Mucosa of descending colon (tissue), 3 donors: ENCODE measurements around the gene FOXL3. TPM values are rescaled to one million over a fixed set of nuclear protein-coding genes. Genes with fewer than 3 reads are reported as not detected.
A peak's percentile ranks its signal among the peaks of the same experiment; 100 is the strongest.
"Not testable (repeated sequence)": the region's sequence is repeated elsewhere in the genome, so short reads cannot be mapped to it uniquely, and the experiment has no call there.

Experiments used
- ATAC-seq: fragments of 200-7000 bp; cut with Tn5 transposase; one replicate; pipeline ENCODE4 v1.9.1; 2020; ENCODE audit warnings: mild to moderate bottlenecking, moderate library complexity
- DNase-seq, 3 donors: peaks; one replicate each; pipeline ENCODE4 v3.0.0-alpha.2; 2020
- H3K36me3 ChIP-seq: fragments of 200-600 bp; one replicate; pipeline ENCODE4 v1.8.0; 2021; ENCODE audit warnings: low read depth, mild to moderate bottlenecking
- H3K4me1 ChIP-seq: fragments of 200-600 bp; one replicate; pipeline ENCODE4 v1.8.0; 2021; ENCODE audit warnings: low read depth, mild to moderate bottlenecking
- H3K4me3 ChIP-seq: fragments of 200-600 bp; one replicate; pipeline ENCODE4 v1.8.0; 2021; ENCODE audit warnings: mild to moderate bottlenecking
- H3K9me3 ChIP-seq: fragments of 200-600 bp; one replicate; pipeline ENCODE4 v1.8.0; 2021; ENCODE audit warnings: mild to moderate bottlenecking
- CTCF ChIP-seq: fragments of 200-600 bp; IDR thresholded peaks from one replicate; pipeline ENCODE4 v1.8.0; 2022; ENCODE audit warnings: antibody characterized with exemption, mild to moderate bottlenecking
- intact Hi-C, 2 donors: fragments of 100-400 bp; cut with DNase I in 1 of 2; cut with micrococcal nuclease in 1 of 2; formaldehyde crosslinking; loops; one replicate each; pipeline versions ENCODE4 v1.11.0 to v1.11.1; 2022; cut with DNase I, micrococcal nuclease
- total RNA-seq, 3 donors: library from RNA; stranded (reverse); fragmentation: NEBNext Ultra II Directional in 2 of 3; extraction: Animal tissue kit (Norgen Biotek cat#: 25700) in 2 of 3; gene quantifications; one replicate each; pipeline versions ENCODE4 v1.2.1 to v1.2.4, GENCODE V29; 2021 to 2023
- donor health status: DM: no; HTN: no; CAD: no; lungs with moderate emphysema.
- donor health status: DM: no; HTN: no; CAD: no.
- donor health status: DM: no; HTN: yes; CAD: no.

FOXL3 gene
- total RNA-seq, 3 donors from 2014 or later: 0.43 TPM; not detected in 2

- DNase-seq: peak in 2 of 3 donors; percentile 39 to 46
- H3K4me1 ChIP-seq: peaks cover 16% of the 10 kb centered on the region
- H3K9me3 ChIP-seq: peaks cover 7% of the 10 kb centered on the region
- no peak for TF ChIP-seq CTCF
- no peaks in the 10 kb centered on the region for H3K36me3 ChIP-seq
- H3K4me3 ChIP-seq: no peak overlapping the region
- intact Hi-C loops: no loop called here
- ATAC-seq: no peak
Observed at GRCh38 chr7:259751-260405, 30.1 kb upstream of the FOXL3 start.

GRCh38 chr7:260441-261281, 29.3 kb upstream of the FOXL3 start:
- ATAC-seq (peak; percentile 87), DNase-seq (peak; percentile 83 to 86 (median 83))
- no peak for TF ChIP-seq CTCF
- Histone ChIP-seq H3K4me1 (peaks cover 16% of the 10 kb centered on the region), H3K36me3 (no peaks in the 10 kb centered on the region), H3K9me3 (peaks cover 7% of the 10 kb centered on the region), H3K4me3 (no peak overlapping the region)
- intact Hi-C loops: no loop called here

GRCh38 chr7:261341-262250, 28.4 kb upstream of the FOXL3 start:
- no peak for TF ChIP-seq CTCF
- DNase-seq (peak in 2 of 3 donors; percentile 38 to 55), ATAC-seq (no peak)
- intact Hi-C loops: no loop called here
- H3K36me3 ChIP-seq: no peaks in the 10 kb centered on the region
- H3K4me3 ChIP-seq: no peak overlapping the region
- H3K9me3 ChIP-seq: peaks cover 7% of the 10 kb centered on the region
- peaks cover 16% of the 10 kb centered on the region for H3K4me1 ChIP-seq

GRCh38 chr7:262251-262572, 27.8 kb upstream of the FOXL3 start:
- no peaks in the 10 kb centered on the region for H3K36me3 ChIP-seq
- peaks cover 7% of the 10 kb centered on the region for H3K9me3 ChIP-seq
- TF ChIP-seq CTCF: no peak
- H3K4me3 ChIP-seq: no peak overlapping the region
- ATAC-seq: no peak
- intact Hi-C loops: no loop called here
- peak in 1 of 3 donors; percentile 45 for DNase-seq
- H3K4me1 ChIP-seq: peaks cover 16% of the 10 kb centered on the region

- H3K36me3 ChIP-seq, ATAC-seq, H3K4me3 ChIP-seq, H3K9me3 ChIP-seq, intact Hi-C loops: not testable (repeated sequence)
- peak in 2 of 3 donors; percentile 46 to 85 for DNase-seq
- peak; percentile 84 for TF ChIP-seq CTCF
- H3K4me1 ChIP-seq: peaks cover 16% of the 10 kb centered on the region
Observed at GRCh38 chr7:262631-263311, 27.2 kb upstream of the FOXL3 start.
